ENCODE results near the gene FOCAD.
A peak's percentile ranks its signal among the peaks of the same experiment; 100 is the strongest.
"Not testable (repeated sequence)": the region's sequence is repeated elsewhere in the genome, so short reads cannot be mapped to it uniquely, and the experiment has no call there.

Gene FOCAD

DNA sequence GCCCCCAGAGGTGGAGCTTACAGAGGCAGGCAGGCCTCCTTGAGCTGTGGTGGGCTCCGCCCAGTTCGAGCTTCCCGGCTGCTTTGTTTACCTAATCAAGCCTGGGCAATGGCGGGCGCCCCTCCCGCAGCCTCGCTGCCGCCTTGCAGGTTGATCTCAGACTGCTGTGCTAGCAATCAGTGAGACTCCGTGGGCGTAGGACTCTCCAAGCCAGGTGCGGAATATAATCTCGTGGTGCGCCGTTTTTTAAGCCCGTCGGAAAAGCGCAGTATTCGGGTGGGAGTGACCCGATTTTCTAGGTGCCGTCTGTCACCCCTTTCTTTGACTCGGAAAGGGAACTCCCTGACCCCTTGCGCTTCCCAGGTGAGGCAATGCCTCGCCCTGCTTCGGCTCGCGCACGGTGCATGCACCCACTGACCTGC, 25.8 kb upstream of the FOCAD start:
- not testable (repeated sequence) for H3K36me3 ChIP-seq (ENCODE audit: control insufficient read depth in 1 of 2, insufficient read depth in 2 of 2, low read depth in 1 of 2, low read length in 2 of 2); H2AFZ ChIP-seq (ENCODE audit: low read depth, low read length); DNase-seq; H2BK5ac ChIP-seq (ENCODE audit: low read depth, low read length, poor library complexity, severe bottlenecking); H3K79me1 ChIP-seq (replicated peaks; ENCODE audit: low read length, poor library complexity, severe bottlenecking); H3K4me1 ChIP-seq (ENCODE audit: control insufficient read depth, insufficient read depth, low read depth, low read length); H2AK5ac ChIP-seq (ENCODE audit: low read length, severe bottlenecking); H4K8ac ChIP-seq (ENCODE audit: low read length); H2BK12ac ChIP-seq (ENCODE audit: low read length in 2 of 2); H3K23ac ChIP-seq (ENCODE audit: low read length in 2 of 2); H3K27me3 ChIP-seq (ENCODE audit: control insufficient read depth in 1 of 2, insufficient read depth in 1 of 2, low read length in 2 of 2); H2BK15ac ChIP-seq (ENCODE audit: low read depth, poor library complexity, severe bottlenecking); H3K9me3 ChIP-seq (ENCODE audit: control insufficient read depth, low read length); H3K27ac ChIP-seq (ENCODE audit: low read length, poor library complexity, severe bottlenecking)
- Histone ChIP-seq H3K14ac (ENCODE audit: low read length in 2 of 2) (peak overlapping the region in 1 of 2 experiments; percentile 41), H3K9ac (ENCODE audit: low read length) (peak overlapping the region; percentile 66), H3K18ac (ENCODE audit: low read depth in 1 of 2, low read length in 2 of 2) (peak overlapping the region in 1 of 2 experiments; percentile 73), H3K4me3 (ENCODE audit: insufficient read depth in 1 of 2, low read depth in 1 of 2, low read length in 2 of 2) (peak overlapping the region; percentile 62 to 71), H3K4me2 (ENCODE audit: low read length, poor library complexity, severe bottlenecking) (peak overlapping the region; percentile 6), H3K4ac (ENCODE audit: low read depth in 1 of 2, low read length in 2 of 2) (peak overlapping the region in 1 of 2 experiments; percentile 73), H4K91ac (ENCODE audit: low read length) (peak overlapping the region; percentile 89), H2BK120ac (ENCODE audit: low read depth, low read length) (peak overlapping the region; percentile 19)
- WGBS: 0% methylated on average over 10 of the region's 27 CpGs

DNA sequence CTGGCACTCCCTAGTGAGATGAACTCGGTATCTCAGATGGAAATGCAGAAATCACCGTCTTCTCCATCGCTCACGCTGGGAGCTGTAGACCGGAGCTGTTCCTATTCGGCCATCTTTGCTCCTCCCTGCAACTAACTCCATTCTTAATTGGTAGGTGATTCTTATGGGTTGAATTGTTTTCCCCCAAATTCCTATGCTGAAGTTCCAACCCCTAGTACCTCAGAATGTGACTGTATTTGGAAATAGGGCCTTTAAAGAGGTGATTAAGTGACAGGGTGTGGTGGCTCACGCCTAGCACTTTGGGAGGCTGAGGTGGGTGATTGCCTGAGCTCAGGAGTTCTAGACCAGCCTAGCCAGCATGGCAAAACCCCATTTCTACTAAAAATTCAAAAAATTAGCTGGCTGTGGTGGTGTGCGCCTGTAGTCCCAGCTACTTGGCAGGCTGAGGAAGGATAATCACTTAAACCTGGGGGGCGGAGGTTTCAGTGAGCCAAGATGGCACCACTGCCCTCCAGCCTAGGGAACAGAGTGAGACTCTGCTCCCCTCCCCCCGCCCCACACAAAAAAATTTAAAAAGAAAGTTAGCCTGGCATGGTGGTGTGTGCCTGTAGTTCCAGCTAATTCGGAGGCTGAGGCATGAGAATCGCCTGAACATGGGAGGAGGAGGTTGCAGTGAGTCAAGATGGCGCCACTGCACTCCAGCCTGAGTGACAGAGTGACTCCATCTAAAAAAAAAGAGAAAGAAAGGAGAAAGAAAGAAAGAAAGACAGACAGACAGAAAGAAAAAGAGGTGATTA, 25.2 kb upstream of the FOCAD start:
- H3K23ac ChIP-seq (ENCODE audit: low read length in 2 of 2): no peak overlapping the region
- no peak overlapping the region for H2BK15ac ChIP-seq (ENCODE audit: low read depth, poor library complexity, severe bottlenecking)
- peak overlapping the region; percentile 66 for H3K9ac ChIP-seq (ENCODE audit: low read length)
- 80% methylated on average over 6 of the region's 13 CpGs for WGBS
- no peak overlapping the region for H2AFZ ChIP-seq (ENCODE audit: low read depth, low read length)
- peak overlapping the region; percentile 60 to 73 for H3K4ac ChIP-seq (ENCODE audit: low read depth in 1 of 2, low read length in 2 of 2)
- peak overlapping the region; percentile 89 for H4K91ac ChIP-seq (ENCODE audit: low read length)
- H4K8ac ChIP-seq (ENCODE audit: low read length): peak overlapping the region; percentile 70
- peak overlapping the region; percentile 6 for H3K4me2 ChIP-seq (ENCODE audit: low read length, poor library complexity, severe bottlenecking)
- H3K14ac ChIP-seq (ENCODE audit: low read length in 2 of 2): peak overlapping the region in 1 of 2 experiments; percentile 41
- no peaks in the 10 kb centered on the region for H3K27me3 ChIP-seq (ENCODE audit: control insufficient read depth in 1 of 2, insufficient read depth in 1 of 2, low read length in 2 of 2)
- no peak overlapping the region for H2BK5ac ChIP-seq (ENCODE audit: low read depth, low read length, poor library complexity, severe bottlenecking)
- no peak overlapping the region for H2BK12ac ChIP-seq (ENCODE audit: low read length in 2 of 2)
- no peak overlapping the region for H2AK5ac ChIP-seq (ENCODE audit: low read length, severe bottlenecking)
- DNase-seq: peak; percentile 62
- H3K9me3 ChIP-seq (ENCODE audit: control insufficient read depth, low read length): no peaks in the 10 kb centered on the region
- peak overlapping the region; percentile 37 to 73 for H3K18ac ChIP-seq (ENCODE audit: low read depth in 1 of 2, low read length in 2 of 2)
- peak overlapping the region; percentile 27 for H2BK120ac ChIP-seq (ENCODE audit: low read depth, low read length)
- no peaks in the 10 kb centered on the region for H3K36me3 ChIP-seq (ENCODE audit: control insufficient read depth in 1 of 2, insufficient read depth in 2 of 2, low read depth in 1 of 2, low read length in 2 of 2)
- H3K79me1 ChIP-seq (replicated peaks; ENCODE audit: low read length, poor library complexity, severe bottlenecking): peaks cover 6% of the 10 kb centered on the region
- H3K4me3 ChIP-seq (ENCODE audit: insufficient read depth in 1 of 2, low read depth in 1 of 2, low read length in 2 of 2): peak overlapping the region; percentile 62 to 71
- no peak overlapping the region for H3K27ac ChIP-seq (ENCODE audit: low read length, poor library complexity, severe bottlenecking)
- peaks cover 5% of the 10 kb centered on the region for H3K4me1 ChIP-seq (ENCODE audit: control insufficient read depth, insufficient read depth, low read depth, low read length)

DNA sequence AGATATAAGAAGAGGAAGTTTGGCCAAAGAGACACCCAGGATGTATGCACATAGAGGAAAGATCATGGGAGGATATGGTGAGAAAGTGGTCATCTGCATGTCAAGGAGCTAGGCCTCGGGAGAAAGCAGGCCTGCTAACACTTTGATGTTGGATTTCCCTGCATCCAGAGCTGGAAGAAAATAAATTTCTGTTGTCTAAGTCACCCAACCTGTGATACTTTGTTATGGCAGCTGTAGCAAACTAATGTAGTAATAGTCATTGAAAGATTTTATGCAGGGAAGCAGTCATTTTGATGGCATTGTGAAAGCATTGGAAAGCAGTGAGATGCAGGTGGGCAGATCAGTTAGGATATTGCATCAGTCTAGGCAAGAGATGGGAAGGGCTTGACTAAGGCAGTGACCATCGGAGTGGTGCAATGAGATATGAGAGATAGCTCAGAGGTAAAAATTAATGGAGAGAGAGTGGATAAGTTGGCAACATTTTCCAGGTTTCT, 24.5 kb upstream of the FOCAD start:
- Histone ChIP-seq H3K9me3 (ENCODE audit: control insufficient read depth, low read length) (no peaks in the 10 kb centered on the region), H3K18ac (ENCODE audit: low read depth in 1 of 2, low read length in 2 of 2) (no peak overlapping the region), H3K79me1 (replicated peaks; ENCODE audit: low read length, poor library complexity, severe bottlenecking) (peaks cover 6% of the 10 kb centered on the region), H2AFZ (ENCODE audit: low read depth, low read length) (no peak overlapping the region), H2AK5ac (ENCODE audit: low read length, severe bottlenecking) (no peak overlapping the region), H4K91ac (ENCODE audit: low read length) (no peak overlapping the region), H3K36me3 (ENCODE audit: control insufficient read depth in 1 of 2, insufficient read depth in 2 of 2, low read depth in 1 of 2, low read length in 2 of 2) (no peaks in the 10 kb centered on the region), H4K8ac (ENCODE audit: low read length) (no peak overlapping the region), H2BK120ac (ENCODE audit: low read depth, low read length) (no peak overlapping the region), H3K4ac (ENCODE audit: low read depth in 1 of 2, low read length in 2 of 2) (no peak overlapping the region), H2BK5ac (ENCODE audit: low read depth, low read length, poor library complexity, severe bottlenecking) (no peak overlapping the region), H3K4me3 (ENCODE audit: insufficient read depth in 1 of 2, low read depth in 1 of 2, low read length in 2 of 2) (peak overlapping the region in 1 of 2 experiments; percentile 71), H3K27me3 (ENCODE audit: control insufficient read depth in 1 of 2, insufficient read depth in 1 of 2, low read length in 2 of 2) (no peaks in the 10 kb centered on the region), H2BK12ac (ENCODE audit: low read length in 2 of 2) (no peak overlapping the region), H3K9ac (ENCODE audit: low read length) (no peak overlapping the region), H2BK15ac (ENCODE audit: low read depth, poor library complexity, severe bottlenecking) (no peak overlapping the region), H3K27ac (ENCODE audit: low read length, poor library complexity, severe bottlenecking) (no peak overlapping the region), H3K14ac (ENCODE audit: low read length in 2 of 2) (no peak overlapping the region), H3K23ac (ENCODE audit: low read length in 2 of 2) (no peak overlapping the region), H3K4me1 (ENCODE audit: control insufficient read depth, insufficient read depth, low read depth, low read length) (peaks cover 5% of the 10 kb centered on the region), H3K4me2 (ENCODE audit: low read length, poor library complexity, severe bottlenecking) (no peak overlapping the region)
- whole genome bisulfite sequencing: 87% methylated on average over 2 of the region's 2 CpGs
- DNase-seq: no peak

DNA sequence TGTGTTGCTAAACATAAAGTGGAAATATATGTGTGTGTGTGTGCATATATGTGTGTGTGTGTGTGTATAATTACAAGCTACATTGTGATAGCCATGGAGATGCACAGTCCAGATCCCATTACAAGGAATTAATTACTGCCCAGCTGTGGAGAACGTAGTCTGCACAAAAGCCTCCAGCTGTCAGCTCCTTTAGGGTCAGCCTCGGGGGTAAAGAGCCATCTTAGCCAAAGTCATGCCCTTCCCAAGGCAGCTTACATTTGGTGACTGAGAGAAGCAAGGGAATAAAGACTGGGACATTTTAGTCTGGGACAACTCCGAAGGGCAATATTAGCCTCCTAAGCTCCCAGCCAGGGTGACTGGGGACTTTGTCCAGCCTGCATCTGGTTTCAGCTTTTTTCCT, 21.9 kb upstream of the FOCAD start:
- no peak overlapping the region for H2BK5ac ChIP-seq (ENCODE audit: low read depth, low read length, poor library complexity, severe bottlenecking)
- no peak overlapping the region for H2BK15ac ChIP-seq (ENCODE audit: low read depth, poor library complexity, severe bottlenecking)
- H2AK5ac ChIP-seq (ENCODE audit: low read length, severe bottlenecking): no peak overlapping the region
- no peak for DNase-seq
- H3K36me3 ChIP-seq (ENCODE audit: control insufficient read depth in 1 of 2, insufficient read depth in 2 of 2, low read depth in 1 of 2, low read length in 2 of 2): no peaks in the 10 kb centered on the region
- no peak overlapping the region for H2AFZ ChIP-seq (ENCODE audit: low read depth, low read length)
- no peaks in the 10 kb centered on the region for H3K9me3 ChIP-seq (ENCODE audit: control insufficient read depth, low read length)
- H3K27me3 ChIP-seq (ENCODE audit: control insufficient read depth in 1 of 2, insufficient read depth in 1 of 2, low read length in 2 of 2): no peaks in the 10 kb centered on the region
- H3K4me2 ChIP-seq (ENCODE audit: low read length, poor library complexity, severe bottlenecking): peak overlapping the region; percentile 37
- H3K79me1 ChIP-seq (replicated peaks; ENCODE audit: low read length, poor library complexity, severe bottlenecking): peaks cover 6% of the 10 kb centered on the region
- no peak overlapping the region for H2BK12ac ChIP-seq (ENCODE audit: low read length in 2 of 2)
- H2BK120ac ChIP-seq (ENCODE audit: low read depth, low read length): no peak overlapping the region
- no peak overlapping the region for H3K14ac ChIP-seq (ENCODE audit: low read length in 2 of 2)
- H3K4ac ChIP-seq (ENCODE audit: low read depth in 1 of 2, low read length in 2 of 2): peak overlapping the region in 1 of 2 experiments; percentile 16
- H3K4me1 ChIP-seq (ENCODE audit: control insufficient read depth, insufficient read depth, low read depth, low read length): peaks cover 5% of the 10 kb centered on the region
- peak overlapping the region; percentile 7 for H4K8ac ChIP-seq (ENCODE audit: low read length)
- no peak overlapping the region for H4K91ac ChIP-seq (ENCODE audit: low read length)
- H3K9ac ChIP-seq (ENCODE audit: low read length): no peak overlapping the region
- H3K27ac ChIP-seq (ENCODE audit: low read length, poor library complexity, severe bottlenecking): no peak overlapping the region
- H3K18ac ChIP-seq (ENCODE audit: low read depth in 1 of 2, low read length in 2 of 2): peak overlapping the region in 1 of 2 experiments; percentile 24
- 77% methylated on average over 3 of the region's 3 CpGs for WGBS
- no peak overlapping the region for H3K4me3 ChIP-seq (ENCODE audit: insufficient read depth in 1 of 2, low read depth in 1 of 2, low read length in 2 of 2)
- H3K23ac ChIP-seq (ENCODE audit: low read length in 2 of 2): peak overlapping the region in 1 of 2 experiments; percentile 85
